ENCODE data around the gene SLC25A23.

DNA sequence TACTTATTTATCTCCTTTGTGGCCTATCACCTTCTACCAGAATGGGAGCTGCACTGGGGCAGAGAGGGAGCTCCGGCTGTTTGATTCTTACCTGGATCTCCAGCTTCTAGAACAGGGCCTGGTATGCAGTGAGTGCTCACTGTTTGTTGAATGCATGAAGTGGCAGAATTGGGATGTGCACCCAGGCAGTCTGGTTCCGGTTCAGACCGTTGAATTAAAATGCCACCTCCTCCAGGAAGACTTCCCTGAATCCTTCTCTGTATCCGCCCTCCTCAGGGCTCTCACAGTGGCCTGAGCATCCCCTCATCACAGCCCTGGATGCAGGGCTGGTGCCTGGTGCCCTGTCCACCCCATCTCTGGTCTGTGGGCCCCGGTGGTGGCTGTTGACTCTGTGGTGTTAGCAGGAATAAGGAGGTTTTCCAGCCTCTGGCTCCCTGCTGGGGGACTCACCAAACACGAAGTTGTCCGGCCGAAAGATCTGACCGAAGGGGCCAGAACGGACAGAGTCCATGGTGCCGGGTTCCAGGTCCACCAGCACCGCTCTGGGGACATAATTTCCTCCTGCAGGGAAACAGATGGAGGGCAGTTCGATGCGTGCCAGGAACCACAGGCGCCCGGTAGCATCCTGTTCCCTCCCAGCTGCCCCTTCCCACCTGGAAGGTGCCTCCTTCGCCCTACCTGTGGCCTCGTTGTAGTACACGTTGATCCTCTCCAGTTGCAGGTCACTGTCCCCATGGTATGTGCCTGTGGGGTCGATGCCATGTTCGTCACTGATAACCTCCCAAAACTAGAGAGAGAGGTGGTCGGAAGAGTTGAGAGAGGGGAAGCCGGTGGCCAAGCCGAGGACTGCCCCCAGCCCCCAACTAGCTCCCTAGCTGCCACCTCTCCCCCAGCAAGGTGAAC, 41.5 kb upstream of the SLC25A23 start:
- TF ChIP-seq, protein P1, sequence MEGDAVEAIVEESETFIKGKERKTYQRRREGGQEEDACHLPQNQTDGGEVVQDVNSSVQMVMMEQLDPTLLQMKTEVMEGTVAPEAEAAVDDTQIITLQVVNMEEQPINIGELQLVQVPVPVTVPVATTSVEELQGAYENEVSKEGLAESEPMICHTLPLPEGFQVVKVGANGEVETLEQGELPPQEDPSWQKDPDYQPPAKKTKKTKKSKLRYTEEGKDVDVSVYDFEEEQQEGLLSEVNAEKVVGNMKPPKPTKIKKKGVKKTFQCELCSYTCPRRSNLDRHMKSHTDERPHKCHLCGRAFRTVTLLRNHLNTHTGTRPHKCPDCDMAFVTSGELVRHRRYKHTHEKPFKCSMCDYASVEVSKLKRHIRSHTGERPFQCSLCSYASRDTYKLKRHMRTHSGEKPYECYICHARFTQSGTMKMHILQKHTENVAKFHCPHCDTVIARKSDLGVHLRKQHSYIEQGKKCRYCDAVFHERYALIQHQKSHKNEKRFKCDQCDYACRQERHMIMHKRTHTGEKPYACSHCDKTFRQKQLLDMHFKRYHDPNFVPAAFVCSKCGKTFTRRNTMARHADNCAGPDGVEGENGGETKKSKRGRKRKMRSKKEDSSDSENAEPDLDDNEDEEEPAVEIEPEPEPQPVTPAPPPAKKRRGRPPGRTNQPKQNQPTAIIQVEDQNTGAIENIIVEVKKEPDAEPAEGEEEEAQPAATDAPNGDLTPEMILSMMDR (IDR thresholded peaks at IDR 0.05 in 8 of 11, conservative IDR thresholded peaks at IDR 0.05 in 3 of 11), result no peak
- TF ChIP-seq POLR2A (IDR thresholded peaks at IDR 0.05) (no peak), POLR2AphosphoS5 (IDR thresholded peaks at IDR 0.05) (no peak)

Data from spleen (tissue), 7 donors.